Stimulated activated CD4-positive, alpha-beta T cell treated with anti-CD3 and anti-CD28 coated beads, TNF-alpha, amount 100 ng/mL, for 1 hour (primary cell): ENCODE results near the gene DARS2.
"Not testable (repeated sequence)": the region's sequence is repeated elsewhere in the genome, so short reads cannot be mapped to it uniquely, and the experiment has no call there.

Source experiments
- DNase-seq, 3 donors: peaks; one replicate each; pipeline ENCODE4 v3.0.0-alpha.2; 2020; ENCODE audit warnings: low read depth in 3 of 3, low spot score in 1 of 3

Gene DARS2, protein sequence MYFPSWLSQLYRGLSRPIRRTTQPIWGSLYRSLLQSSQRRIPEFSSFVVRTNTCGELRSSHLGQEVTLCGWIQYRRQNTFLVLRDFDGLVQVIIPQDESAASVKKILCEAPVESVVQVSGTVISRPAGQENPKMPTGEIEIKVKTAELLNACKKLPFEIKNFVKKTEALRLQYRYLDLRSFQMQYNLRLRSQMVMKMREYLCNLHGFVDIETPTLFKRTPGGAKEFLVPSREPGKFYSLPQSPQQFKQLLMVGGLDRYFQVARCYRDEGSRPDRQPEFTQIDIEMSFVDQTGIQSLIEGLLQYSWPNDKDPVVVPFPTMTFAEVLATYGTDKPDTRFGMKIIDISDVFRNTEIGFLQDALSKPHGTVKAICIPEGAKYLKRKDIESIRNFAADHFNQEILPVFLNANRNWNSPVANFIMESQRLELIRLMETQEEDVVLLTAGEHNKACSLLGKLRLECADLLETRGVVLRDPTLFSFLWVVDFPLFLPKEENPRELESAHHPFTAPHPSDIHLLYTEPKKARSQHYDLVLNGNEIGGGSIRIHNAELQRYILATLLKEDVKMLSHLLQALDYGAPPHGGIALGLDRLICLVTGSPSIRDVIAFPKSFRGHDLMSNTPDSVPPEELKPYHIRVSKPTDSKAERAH

DNA sequence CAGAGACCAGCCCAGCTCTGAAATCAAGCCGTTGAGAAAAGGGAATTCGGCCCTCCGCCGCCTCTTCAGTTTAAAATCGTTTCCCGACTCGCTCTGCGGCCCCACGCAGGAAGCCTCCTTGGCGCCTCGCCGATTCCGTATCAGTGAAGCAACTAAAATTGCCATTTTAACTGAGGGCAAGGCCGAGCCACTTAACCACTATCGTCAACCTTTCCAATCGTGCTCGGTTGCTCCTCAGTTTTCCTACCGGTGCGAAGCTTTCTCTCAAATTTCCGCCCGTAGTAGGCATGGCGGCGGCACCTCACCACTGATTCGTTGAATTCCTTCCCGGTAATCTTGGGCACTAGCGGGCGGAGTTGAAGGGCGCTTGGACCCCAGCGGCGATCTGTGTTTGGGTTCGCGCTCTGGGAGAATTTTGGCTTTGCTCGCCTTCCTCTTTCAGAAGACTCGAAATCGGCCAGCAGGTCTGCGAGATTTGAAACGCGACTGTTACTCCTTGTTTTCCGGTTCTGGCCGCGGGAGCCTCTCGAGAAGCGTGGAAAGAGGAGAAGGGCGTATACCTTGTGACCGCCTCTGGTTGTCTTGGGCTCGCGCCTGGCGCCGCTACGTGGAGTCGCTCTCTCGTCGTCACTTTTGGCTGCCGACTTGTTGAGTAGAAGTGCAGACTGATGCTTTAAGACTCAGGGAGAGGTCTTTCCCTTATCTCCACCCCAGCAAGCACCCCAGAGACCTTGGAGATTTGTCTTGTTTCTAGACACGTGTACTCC lies at the start of gene DARS2, which contains the start of gene CENPL:
Gene DARS2 (plus strand): TSS at position 359 of the 767 bp plus-strand sequence. CDS start 557 bp downstream, outside the sequence.
Gene CENPL (minus strand): TSS at position 569 of the 767 bp plus-strand sequence. CDS start 13,584 bp downstream, outside the sequence.
- DNase-seq: peak; percentile 73 to 76 (median 76)

DNA sequence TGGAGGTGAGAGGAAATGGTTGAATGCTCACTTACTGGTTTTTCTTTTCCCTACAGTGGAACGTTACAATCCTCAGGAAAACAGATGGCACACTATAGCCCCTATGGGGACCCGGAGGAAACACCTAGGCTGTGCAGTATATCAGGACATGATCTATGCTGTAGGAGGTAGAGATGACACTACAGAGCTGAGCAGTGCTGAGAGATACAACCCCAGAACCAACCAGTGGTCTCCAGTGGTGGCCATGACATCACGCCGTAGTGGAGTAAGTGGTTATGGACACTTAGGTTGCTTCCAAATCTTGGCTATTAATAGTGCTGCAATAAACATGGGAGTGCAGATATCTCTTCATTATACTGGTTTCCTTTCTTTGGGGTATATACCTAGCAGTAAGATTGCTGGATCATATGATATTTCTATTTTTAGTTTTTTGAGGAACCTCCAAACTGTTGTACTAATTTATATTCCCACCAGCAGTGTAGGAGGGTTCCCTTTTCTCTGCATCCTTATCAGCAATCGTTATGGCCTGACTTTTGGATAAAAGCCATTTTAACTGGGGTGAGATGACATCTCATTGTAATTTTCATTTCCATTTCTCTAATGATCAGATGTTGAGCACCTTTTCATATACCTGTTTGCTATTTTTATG lies 48.8 kb upstream of the DARS2 start:
- no peak for DNase-seq

DNA sequence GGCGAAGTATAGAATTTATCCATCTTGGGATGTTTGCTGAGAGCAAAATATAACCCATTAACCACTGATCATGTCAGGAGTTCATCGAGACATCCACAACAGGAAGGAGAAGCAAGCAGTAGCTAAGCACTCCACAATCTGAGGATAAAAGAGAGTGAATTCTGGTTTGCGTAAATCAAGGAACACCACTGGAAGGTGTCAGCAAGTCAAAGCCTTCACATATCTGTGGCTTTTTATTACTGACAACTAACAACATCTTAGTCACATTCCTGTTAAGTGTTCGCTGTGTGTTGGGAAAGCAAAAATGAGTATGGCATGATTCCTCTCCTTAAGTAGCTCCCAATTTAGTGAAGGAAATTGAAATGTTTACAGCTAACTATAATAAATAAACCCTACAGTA lies 44.5 kb upstream of the DARS2 start:
- no peak for DNase-seq

DNA sequence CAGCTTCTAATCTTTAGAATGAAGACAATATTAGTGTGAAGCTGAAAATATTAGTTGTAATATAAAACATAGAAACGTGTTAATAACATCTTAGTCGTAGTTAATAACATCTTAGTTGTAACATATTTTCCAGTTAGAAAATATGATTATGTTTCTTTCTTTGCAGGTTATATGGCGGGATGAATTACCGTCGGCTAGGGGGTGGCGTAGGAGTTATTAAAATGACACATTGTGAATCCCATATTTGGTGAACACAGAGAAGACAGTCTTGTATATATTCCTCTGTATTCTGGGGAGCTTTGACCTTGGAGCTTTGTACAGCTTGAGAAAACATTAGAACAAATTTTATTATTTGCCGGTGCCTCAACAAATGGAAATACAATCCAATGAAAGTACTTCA lies 39.5 kb upstream of the DARS2 start:
- no peak for DNase-seq

DNA sequence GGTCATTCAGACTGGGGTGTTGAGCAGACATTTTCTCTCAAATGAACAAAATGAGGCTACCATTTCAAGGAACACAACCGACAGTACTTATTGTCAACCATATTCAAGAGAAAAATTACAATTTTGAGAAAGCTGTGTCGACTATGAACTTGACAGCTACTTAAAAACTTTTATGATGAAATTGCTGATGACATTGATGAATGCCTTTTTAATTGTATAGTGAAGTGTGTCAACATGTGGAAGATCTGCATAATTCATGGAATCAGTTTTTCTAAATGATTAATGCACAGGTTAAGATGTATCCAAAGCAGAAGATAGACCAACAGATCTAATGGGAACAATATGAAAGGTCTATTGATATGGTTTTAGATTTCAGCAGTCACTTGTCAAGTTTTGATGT lies 34.6 kb upstream of the DARS2 start:
- DNase-seq: no peak

DNA sequence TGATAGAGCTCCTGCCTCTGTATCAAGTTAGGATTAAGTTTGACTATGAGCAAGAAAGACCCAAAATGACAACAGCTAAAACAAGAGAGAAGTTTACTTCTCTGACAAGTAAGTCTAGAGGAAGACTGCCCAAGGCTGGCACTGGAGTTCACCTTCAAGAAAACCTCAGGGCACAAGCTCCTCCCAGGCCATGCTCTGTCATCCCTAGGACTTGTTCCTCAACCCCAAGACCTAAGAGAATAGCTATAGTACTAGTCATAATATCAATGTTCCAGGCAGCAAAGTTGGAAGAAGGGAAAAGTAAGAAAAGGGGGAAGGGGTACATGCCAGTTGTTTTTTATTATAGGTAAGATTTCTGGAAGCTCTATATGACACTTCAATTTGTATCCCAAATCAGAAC lies 26.4 kb upstream of the DARS2 start:
- no peak for DNase-seq

DNA sequence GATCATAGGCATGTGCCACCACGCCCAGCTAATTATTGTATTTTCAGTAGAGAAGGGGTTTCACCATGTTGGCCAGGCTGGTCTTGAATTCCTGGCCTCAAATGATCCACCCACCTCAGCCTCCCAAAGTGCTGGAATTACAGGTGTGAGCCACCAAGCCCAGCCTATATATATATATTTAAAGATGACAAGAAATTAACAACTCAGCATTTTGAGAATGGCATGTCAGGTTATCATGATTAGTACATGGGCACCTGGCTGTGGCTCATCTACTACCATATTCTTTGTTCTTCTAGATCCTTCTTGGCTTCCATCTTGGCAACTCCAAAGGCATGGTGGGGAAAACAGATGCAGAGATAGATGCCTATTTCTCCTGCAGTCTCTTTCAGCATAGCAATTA lies 24.5 kb upstream of the DARS2 start:
- not testable (repeated sequence) for DNase-seq

DNA sequence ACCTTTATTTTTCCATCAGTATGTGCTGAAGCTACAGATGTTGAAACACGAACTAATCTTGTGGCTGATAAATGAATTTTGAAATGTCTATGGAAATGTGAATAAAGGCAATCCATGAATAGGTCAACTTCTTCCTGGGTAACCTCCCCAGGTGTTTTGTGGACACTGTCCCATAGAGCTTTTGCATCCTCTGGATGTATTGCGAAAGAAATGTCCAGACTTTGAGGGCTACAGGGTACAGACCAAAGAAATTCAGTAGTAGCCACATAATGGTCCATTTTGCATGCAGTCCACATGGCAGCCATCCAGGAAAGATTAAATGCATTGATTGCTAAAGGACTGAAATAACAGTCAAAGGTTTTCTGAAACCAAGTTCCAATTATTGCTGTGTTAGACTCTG lies 21.5 kb upstream of the DARS2 start:
- DNase-seq: no peak

DNA sequence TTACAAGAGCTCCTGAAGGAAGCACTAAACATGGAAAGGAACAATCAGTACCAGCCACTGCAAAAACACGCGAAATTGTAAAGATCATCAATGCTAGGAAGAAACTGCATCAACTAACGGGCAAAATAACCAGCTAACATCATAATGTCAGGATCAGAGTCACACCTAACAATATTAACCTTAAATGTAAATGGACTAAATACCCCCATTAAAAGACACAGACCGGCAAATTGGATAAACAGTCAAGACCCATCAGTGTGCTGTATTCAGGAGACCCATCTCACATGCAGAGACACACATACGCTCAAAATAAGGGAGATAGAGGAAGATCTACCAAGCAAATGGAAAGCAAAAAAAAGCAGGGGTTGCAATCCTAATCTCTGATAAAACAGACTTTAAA lies 10.8 kb upstream of the DARS2 start:
- not testable (repeated sequence) for DNase-seq

DNA sequence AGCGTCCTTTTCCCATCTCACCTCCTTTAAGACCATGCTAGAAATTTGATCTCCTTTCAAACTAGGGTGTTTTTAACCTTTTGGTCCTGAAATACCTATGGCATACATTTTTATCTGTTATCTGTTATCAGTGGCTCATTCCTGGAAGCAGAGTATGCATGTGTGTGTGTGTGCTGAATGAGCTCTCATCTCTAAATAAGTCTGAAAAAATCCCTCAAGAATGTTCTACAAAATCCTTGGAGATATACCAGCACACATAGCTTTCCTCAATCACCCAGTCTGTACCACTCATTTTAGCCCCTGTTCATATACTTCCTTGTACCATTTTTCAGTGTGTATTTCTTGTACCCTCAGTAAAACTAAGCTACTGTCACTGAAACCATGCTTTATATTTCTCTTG lies 6.0 kb upstream of the DARS2 start:
- no peak for DNase-seq

DNA sequence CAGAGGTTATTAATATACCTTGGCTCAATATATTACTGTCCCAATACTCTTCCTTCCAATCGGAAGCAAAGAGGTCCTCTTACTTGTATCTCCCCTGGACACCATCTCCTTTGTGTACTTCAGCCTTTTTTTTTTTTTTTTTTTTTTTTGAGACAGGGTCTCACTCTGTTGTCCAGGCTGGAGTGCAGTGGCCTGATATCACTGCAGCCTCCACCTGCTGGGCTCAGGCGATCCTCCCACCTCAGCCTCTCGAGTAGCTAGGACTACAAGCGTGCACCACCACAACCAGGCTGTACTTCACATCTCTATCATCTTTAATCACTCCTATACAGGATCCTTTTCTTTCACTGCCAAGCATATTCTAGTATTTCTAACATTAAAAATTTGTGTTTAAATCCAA lies 2.8 kb upstream of the DARS2 start:
- DNase-seq: no peak

DNA sequence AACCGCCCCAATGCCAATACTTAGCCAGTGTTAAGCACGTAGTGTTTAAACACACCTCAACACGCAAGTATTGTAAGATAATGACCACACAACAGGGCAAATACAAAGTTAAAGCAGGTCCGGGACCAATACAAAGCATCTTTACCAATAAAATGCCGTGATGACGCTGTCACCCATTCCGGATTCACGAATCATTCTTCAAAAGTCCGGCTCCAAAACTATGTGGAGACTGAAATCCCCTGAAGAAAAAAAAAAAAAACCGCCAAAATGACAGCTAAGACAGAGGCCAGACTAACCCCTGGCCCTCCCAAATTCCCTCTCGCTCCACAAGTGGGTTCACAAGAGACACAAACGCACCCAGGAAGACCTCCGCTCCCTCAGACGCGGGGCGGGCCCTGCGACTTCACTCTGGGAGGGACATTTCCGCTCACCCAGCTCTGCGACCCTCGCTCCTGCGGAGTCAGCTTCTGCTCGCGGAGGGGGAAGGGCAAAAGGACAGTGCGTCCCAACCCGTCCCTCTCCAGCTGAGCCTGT lies 625 bp upstream of the DARS2 start:
- DNase-seq: no peak

DNA sequence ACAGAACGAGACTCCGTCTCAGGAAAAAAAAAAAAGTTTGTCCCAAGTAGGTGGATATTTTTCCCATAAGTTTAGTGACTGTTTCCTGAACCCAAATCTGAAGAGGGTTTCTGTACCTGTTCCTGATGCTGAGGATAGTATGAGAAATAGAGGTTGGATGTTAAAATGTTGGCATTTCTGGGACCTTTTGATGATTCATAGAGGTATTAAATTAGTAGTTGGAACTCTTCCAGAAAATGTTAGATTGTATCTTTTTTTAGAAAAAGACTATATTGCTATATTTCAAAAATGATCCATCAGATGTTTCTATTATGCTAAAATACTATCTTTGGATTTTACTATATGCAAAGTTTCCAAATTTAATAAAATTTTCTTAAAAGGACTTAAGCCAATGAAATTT lies 3.1 kb downstream of the DARS2 start:
- DNase-seq: no peak

DNA sequence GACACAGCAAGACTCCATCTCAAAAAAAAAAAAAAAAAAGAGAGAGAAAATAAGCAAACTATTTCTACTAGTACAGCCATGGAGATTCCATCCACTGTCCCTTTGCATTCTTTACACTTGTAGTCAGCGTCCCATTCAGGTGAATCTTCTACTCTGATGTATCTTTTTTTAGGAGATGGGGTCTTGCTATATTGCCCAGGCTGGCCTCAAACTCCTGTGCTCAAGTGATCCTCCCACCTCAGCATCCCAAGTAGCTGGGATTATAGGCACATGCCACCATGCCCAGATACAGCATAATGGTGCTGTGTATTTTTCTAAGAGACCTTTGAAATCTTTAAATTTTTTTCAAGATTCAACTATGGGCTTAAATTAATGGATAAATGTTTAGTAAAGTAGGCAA lies 8.3 kb downstream of the DARS2 start:
- DNase-seq: no peak

DNA sequence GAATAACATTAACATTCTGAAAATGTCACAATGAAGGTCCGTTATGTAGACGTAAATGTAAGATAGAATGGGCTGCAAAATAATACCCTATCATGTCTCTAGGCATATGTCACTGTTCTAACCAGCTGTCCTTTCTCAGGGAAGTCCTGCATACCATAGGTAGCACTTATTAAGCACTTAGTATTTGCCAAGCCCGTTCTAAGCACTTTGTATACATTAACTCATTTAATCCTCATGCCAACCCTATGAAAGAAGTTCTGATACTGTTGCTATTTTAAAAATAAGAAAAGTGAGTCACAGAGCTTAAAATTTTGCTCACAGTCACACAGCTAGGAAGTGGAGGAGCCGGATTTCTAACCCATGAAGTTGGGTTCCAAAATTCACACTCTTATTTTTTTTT lies 27.6 kb downstream of the DARS2 start:
- no peak for DNase-seq

DNA sequence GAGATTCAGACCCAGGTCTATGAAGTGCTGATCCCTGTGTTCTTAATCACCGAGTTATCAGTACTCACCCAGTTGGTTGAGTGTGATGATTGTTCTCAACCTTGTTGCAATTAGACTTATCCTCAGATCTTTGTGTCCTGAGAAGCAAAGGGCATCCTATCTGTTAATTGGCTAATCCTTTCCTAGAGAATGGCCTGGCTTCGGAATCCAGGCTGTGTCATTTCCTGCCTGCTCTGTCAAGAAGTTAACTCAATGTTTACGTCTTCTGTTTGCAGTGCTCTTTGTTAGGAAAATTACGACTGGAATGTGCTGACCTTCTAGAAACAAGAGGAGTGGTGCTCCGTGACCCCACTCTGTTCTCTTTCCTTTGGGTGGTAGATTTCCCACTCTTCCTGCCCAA lies 28.6 kb downstream of the DARS2 start:
- no peak for DNase-seq

DNA sequence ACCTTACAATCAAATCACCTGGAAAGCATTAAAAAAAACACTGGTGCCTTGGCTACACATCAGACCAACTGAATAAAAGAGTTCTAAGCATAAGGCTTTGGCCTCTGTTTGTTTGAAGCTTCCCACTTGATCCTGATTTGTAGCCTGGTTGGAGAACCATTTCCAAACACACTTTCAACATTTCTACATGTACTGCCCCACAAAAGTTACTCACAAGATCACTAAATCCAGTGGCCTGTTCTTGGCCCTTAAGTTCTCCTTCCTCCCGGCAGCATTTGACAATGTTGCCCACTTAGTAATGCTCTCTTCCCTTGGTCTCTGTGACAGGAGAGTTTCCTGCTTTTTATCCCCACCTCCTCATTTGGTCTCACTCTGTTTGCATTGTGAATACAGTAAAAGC lies 31.5 kb downstream of the DARS2 start:
- no peak for DNase-seq

DNA sequence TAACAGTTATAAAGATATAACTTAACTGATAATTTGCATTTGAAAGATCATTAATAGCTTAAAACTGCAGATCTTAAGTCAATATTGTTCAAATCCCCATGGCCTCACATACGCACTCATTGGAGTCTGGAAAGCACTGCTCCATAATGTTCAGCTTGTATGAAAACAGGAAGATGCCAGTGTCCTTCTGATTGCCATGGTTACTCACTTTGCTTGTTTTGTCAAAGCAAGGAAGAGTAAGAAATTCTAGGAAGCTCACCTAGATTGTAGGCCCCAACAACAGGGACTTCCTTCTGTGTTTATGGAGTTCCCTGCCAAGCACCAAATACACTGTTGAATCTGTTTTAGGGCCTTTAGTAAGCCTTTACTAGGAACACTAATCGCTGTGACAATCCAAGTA lies 32.4 kb downstream of the DARS2 start:
- no peak for DNase-seq

DNA sequence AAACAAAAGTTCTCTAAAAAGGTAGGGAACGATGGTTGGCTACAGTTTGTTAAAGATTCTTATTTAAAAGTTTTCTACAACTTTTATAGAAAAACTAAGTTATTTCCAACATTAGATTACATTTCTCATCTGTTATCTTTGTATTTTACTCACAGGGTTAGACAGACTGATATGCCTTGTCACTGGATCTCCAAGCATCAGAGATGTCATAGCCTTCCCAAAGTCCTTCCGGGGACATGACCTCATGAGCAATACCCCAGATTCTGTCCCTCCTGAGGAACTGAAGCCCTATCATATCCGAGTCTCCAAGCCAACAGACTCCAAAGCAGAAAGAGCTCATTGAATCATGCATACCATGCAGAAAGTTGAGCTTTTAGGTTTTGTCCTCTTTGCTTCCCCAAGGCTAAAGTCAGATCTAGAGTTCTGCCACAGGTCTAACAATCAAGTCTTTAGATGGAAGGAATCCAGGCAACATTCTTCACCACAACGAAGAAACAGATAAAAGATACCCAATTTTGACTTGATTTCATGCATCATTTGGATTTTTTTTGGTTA lies 33.0 kb downstream of the DARS2 start:
- DNase-seq: no peak

DNA sequence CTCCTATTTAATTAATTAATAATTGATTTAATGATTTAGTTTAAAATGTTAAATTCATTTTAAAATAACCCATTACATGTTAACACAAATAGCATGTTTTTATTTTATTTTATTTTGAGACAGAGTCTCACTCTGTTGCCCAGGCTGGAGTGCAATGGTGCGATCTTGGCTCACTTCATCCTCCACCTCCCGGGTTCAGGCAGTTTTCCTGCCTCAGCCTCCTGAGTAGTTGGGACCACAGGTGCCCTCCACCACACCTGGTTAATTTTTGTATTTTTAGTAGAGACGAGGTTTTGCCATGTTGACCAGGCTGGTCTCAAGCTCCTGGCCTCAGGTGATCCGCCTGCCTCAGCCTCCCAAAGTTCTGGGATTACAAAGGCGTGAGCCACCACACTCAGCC lies 35.1 kb downstream of the DARS2 start:
- not testable (repeated sequence) for DNase-seq

DNA sequence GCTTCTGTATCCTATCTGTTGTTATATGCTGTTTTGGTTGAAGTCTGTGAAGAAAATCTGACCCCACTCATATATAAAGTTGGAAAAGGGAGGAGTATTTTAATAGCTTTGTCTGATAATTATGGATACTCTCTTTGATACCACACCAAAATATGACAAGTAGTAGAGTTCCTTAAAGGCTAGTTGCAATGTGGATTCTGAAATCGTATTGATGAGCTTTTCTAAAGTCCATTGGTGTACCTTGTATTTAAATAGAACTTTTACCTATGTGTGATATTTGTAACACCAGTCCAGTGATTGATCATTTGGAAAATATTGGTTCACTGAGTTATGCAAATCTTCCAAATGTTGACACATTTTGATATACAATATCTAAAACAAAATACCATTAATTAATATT lies 35.6 kb downstream of the DARS2 start:
- no peak for DNase-seq
